Mucosa of descending colon (tissue), 3 donors: ENCODE results near the gene MCF2L. TPM values are rescaled to one million over a fixed set of nuclear protein-coding genes. Genes with fewer than 3 reads are reported as not detected.

Experiments used
- ATAC-seq: fragments of 200-7000 bp; cut with Tn5 transposase; one replicate; pipeline ENCODE4 v1.9.1; 2020; ENCODE audit warnings: mild to moderate bottlenecking, moderate library complexity
- DNase-seq, 3 donors: peaks; one replicate each; pipeline ENCODE4 v3.0.0-alpha.2; 2020
- H3K36me3 ChIP-seq: fragments of 200-600 bp; one replicate; pipeline ENCODE4 v1.8.0; 2021; ENCODE audit warnings: low read depth, mild to moderate bottlenecking
- H3K4me1 ChIP-seq: fragments of 200-600 bp; one replicate; pipeline ENCODE4 v1.8.0; 2021; ENCODE audit warnings: low read depth, mild to moderate bottlenecking
- H3K4me3 ChIP-seq: fragments of 200-600 bp; one replicate; pipeline ENCODE4 v1.8.0; 2021; ENCODE audit warnings: mild to moderate bottlenecking
- H3K9me3 ChIP-seq: fragments of 200-600 bp; one replicate; pipeline ENCODE4 v1.8.0; 2021; ENCODE audit warnings: mild to moderate bottlenecking
- CTCF ChIP-seq: fragments of 200-600 bp; IDR thresholded peaks from one replicate; pipeline ENCODE4 v1.8.0; 2022; ENCODE audit warnings: antibody characterized with exemption, mild to moderate bottlenecking
- intact Hi-C, 2 donors: fragments of 100-400 bp; cut with DNase I in 1 of 2; cut with micrococcal nuclease in 1 of 2; formaldehyde crosslinking; loops; one replicate each; pipeline versions ENCODE4 v1.11.0 to v1.11.1; 2022; cut with DNase I, micrococcal nuclease
- total RNA-seq, 3 donors: library from RNA; stranded (reverse); fragmentation: NEBNext Ultra II Directional in 2 of 3; extraction: Animal tissue kit (Norgen Biotek cat#: 25700) in 2 of 3; gene quantifications; one replicate each; pipeline versions ENCODE4 v1.2.1 to v1.2.4, GENCODE V29; 2021 to 2023
- donor health status: DM: no; HTN: no; CAD: no; lungs with moderate emphysema.
- donor health status: DM: no; HTN: no; CAD: no.
- donor health status: DM: no; HTN: yes; CAD: no.

MCF2L gene
- total RNA-seq, 3 donors from 2014 or later: 53.9 to 109 (median 95.4) TPM

- H3K4me1 ChIP-seq: no peaks in the 10 kb centered on the region
- H3K4me3 ChIP-seq: no peak overlapping the region
- no peak for DNase-seq
- intact Hi-C loops: no loop called here
- no peak for ATAC-seq
- no peak for TF ChIP-seq CTCF
- H3K9me3 ChIP-seq: no peaks in the 10 kb centered on the region
- H3K36me3 ChIP-seq: no peaks in the 10 kb centered on the region
Observed at GRCh38 chr13:113141601-113141970, 172.6 kb downstream of the MCF2L start.

GRCh38 chr13:113142876-113143275 lies 173.9 kb downstream of the MCF2L start:
- Histone ChIP-seq H3K4me1 (no peaks in the 10 kb centered on the region), H3K4me3 (no peak overlapping the region), H3K36me3 (no peaks in the 10 kb centered on the region), H3K9me3 (no peaks in the 10 kb centered on the region)
- ATAC-seq (no peak), DNase-seq (no peak)
- TF ChIP-seq CTCF: no peak
- intact Hi-C loops: no loop called here

GRCh38 chr13:113143466-113144254 lies 174.6 kb downstream of the MCF2L start:
- TF ChIP-seq CTCF: no peak
- no peak overlapping the region for H3K4me3 ChIP-seq
- no peaks in the 10 kb centered on the region for H3K9me3 ChIP-seq
- ATAC-seq: no peak
- no peak for DNase-seq
- H3K36me3 ChIP-seq: no peaks in the 10 kb centered on the region
- intact Hi-C loops: no loop called here
- no peaks in the 10 kb centered on the region for H3K4me1 ChIP-seq

- Histone ChIP-seq H3K4me1 (no peaks in the 10 kb centered on the region), H3K36me3 (no peaks in the 10 kb centered on the region), H3K9me3 (no peaks in the 10 kb centered on the region), H3K4me3 (no peak overlapping the region)
- DNase-seq (no peak), ATAC-seq (no peak)
- no peak for TF ChIP-seq CTCF
- intact Hi-C loops: no loop called here
Observed at GRCh38 chr13:113144255-113144629, 175.2 kb downstream of the MCF2L start.

GRCh38 chr13:113145496-113145895 lies 176.5 kb downstream of the MCF2L start:
- no peak for TF ChIP-seq CTCF
- no peak for ATAC-seq
- Histone ChIP-seq H3K4me1 (no peaks in the 10 kb centered on the region), H3K36me3 (no peaks in the 10 kb centered on the region), H3K9me3 (no peaks in the 10 kb centered on the region), H3K4me3 (no peak overlapping the region)
- intact Hi-C loops: no loop called here
- no peak for DNase-seq
